K562 (cell line): ENCODE results near the gene TLCD5.

Experiments
- ARID2 ChIP-seq: fragments of 450-650 bp; IDR thresholded peaks from 2 replicates; pipeline ENCODE4 v1.6.1; 2017; ENCODE audit warnings: antibody characterized with exemption, mild to moderate bottlenecking
- ATF3 ChIP-seq, 2 experiments: fragments of 450-650 bp in 1 of 2; sonication (generic) in 1 of 2; formaldehyde crosslinking in 1 of 2; IDR thresholded peaks in 1 of 2; conservative IDR thresholded peaks in 1 of 2; 2 replicates each; pipeline versions ENCODE4 v1.6.1 to v1.8.1; 2016 to 2023; ENCODE audit warnings: mild to moderate bottlenecking in 2 of 2, moderate library complexity in 2 of 2, inconsistent platforms in 1 of 2, missing genetic modification reagents in 1 of 2
- BHLHE40 ChIP-seq: IDR thresholded peaks from 2 replicates; pipeline ENCODE4 v1.6.1; 2011; ENCODE audit warnings: low read length, improper control_type of control experiment
- CTCF ChIP-seq, 3 experiments: IDR thresholded peaks in 2 of 3; conservative IDR thresholded peaks in 1 of 3; 2 replicates each; pipeline ENCODE4 v1.5.1; 2011 to 2012; ENCODE audit warnings: low read length in 3 of 3, mild to moderate bottlenecking in 3 of 3, control low read depth in 2 of 3, improper control_type of control experiment in 1 of 3, inconsistent platforms in 1 of 3, low read depth in 1 of 3, mixed read lengths in 1 of 3, moderate library complexity in 1 of 3; ENCODE audit not compliant: insufficient read depth in 2 of 3
- EZH2 ChIP-seq: IDR thresholded peaks from 2 replicates; pipeline ENCODE4 v1.6.1; 2012; ENCODE audit warnings: low read depth, mild to moderate bottlenecking, inconsistent platforms, low read length, borderline replicate concordance
- FOXM1 ChIP-seq, 2 experiments: fragments of 450-650 bp in 1 of 2; sonication (generic) in 1 of 2; formaldehyde crosslinking in 1 of 2; IDR thresholded peaks; 2 replicates each; pipeline versions ENCODE4 v1.6.1 to v1.9.0; 2017 to 2022; ENCODE audit warnings: low read depth in 2 of 2, mild to moderate bottlenecking in 2 of 2, missing genetic modification reagents in 1 of 2, moderate library complexity in 1 of 2
- MYNN ChIP-seq, 2 experiments: sonication (generic); formaldehyde crosslinking in 1 of 2; IDR thresholded peaks; 2 replicates each; pipeline versions ENCODE4 v1.5.0 to v1.6.1; 2016 to 2020; ENCODE audit warnings: antibody characterized with exemption in 1 of 2, missing genetic modification reagents in 1 of 2
- REST ChIP-seq, 2 experiments: fragments of 450-650 bp; formaldehyde crosslinking in 1 of 2; IDR thresholded peaks; 2 replicates each; pipeline versions ENCODE4 v1.4.0 to v1.6.1; 2014 to 2020; ENCODE audit warnings: mild to moderate bottlenecking in 2 of 2, borderline replicate concordance in 1 of 2, low read depth in 1 of 2
- RFX5 ChIP-seq: IDR thresholded peaks from 2 replicates; pipeline ENCODE4 v1.6.1; 2011; ENCODE audit warnings: low read depth, mild to moderate bottlenecking, improper control_type of control experiment, low read length
- SETDB1 ChIP-seq: IDR thresholded peaks from one replicate; pipeline ENCODE4 v1.6.1; 2012; ENCODE audit warnings: low read length, control low read depth, inconsistent platforms
- SPI1 ChIP-seq: IDR thresholded peaks from 2 replicates; pipeline ENCODE4 v1.6.1; 2011; ENCODE audit warnings: low read depth, low read length, control low read depth, borderline replicate concordance
- SRF ChIP-seq, 2 experiments: fragments of 250-450, 450-650 bp in 1 of 2; sonication (Bioruptor Pico) in 1 of 2; sonication (generic) in 1 of 2; formaldehyde crosslinking; IDR thresholded peaks; 2 replicates each; pipeline versions ENCODE4 v1.5.0 to v1.5.1; 2020 to 2022; ENCODE audit warnings: mild to moderate bottlenecking in 1 of 2, missing genetic modification reagents in 1 of 2
- YBX1 ChIP-seq: fragments of 450-650 bp; IDR thresholded peaks from 2 replicates; pipeline ENCODE4 v1.7.1; 2016; ENCODE audit warnings: mild to moderate bottlenecking
- ZNF57 ChIP-seq: fragments of 450-650 bp; formaldehyde crosslinking; IDR thresholded peaks from 2 replicates; pipeline ENCODE4 v1.4.0; 2020; ENCODE audit warnings: mild to moderate bottlenecking, moderate library complexity

- TF ChIP-seq CTCF (IDR thresholded peaks at IDR 0.05 in 2 of 3, conservative IDR thresholded peaks at IDR 0.05 in 1 of 3; ENCODE audit: insufficient read depth in 2 of 3, low read depth in 1 of 3, low read length in 3 of 3) (no peak), EZH2 (no peak), REST (IDR thresholded peaks at IDR 0.05; ENCODE audit: borderline replicate concordance) (no peak), REST (CRISPR knock-in tag; IDR thresholded peaks at IDR 0.05; ENCODE audit: low read depth) (no peak), SPI1 (no peak), RFX5 (no peak), YBX1 (no peak), SETDB1 (no peak), FOXM1 (IDR thresholded peaks at IDR 0.05; ENCODE audit: low read depth) (no peak), FOXM1 (CRISPR knock-in tag; IDR thresholded peaks at IDR 0.05; ENCODE audit: low read depth) (no peak), ARID2 (no peak), BHLHE40 (no peak), ZNF57 (CRISPR knock-in tag) (no peak), MYNN (IDR thresholded peaks at IDR 0.05) (no peak), MYNN (CRISPR knock-in tag; IDR thresholded peaks at IDR 0.05) (no peak), ATF3 (IDR thresholded peaks at IDR 0.05) (no peak), ATF3 (CRISPR knock-in tag; conservative IDR thresholded peaks at IDR 0.05) (no peak), SRF (CRISPR knock-in tag; IDR thresholded peaks at IDR 0.05) (no peak)
Observed at GRCh38 chr11:120335556-120335907, 10.4 kb downstream of the TLCD5 start.
